ENCODE results near the gene GABRA4. TPM values are rescaled to one million over a fixed set of nuclear protein-coding genes. Genes with fewer than 3 reads are reported as not detected.

Gene GABRA4
- total RNA-seq, 2 experiments from 2014 or later = not detected

- no peaks in the 10 kb centered on the region for H3K36me3 Mint-ChIP-seq (ENCODE audit: low read depth)
- ATAC-seq (no peak), DNase-seq (no peak)
- ChIA-PET POLR2A (no interaction called here), CTCF (interaction anchor here (0.9 to 1.3 kb wide), 3 partner anchors 12 to 84 kb away, joined by 3 to 4 read pairs (median 3); no protein-coding TSS in a partner anchor)
- H3K4me3 Mint-ChIP-seq = no peak overlapping the region
- no peaks in the 10 kb centered on the region for H3K9me3 Mint-ChIP-seq (ENCODE audit: low read depth)
- no peaks in the 10 kb centered on the region for H3K4me1 Mint-ChIP-seq
- intact Hi-C loops (cut with DNase I, micrococcal nuclease) = no loop called here
- H3K27me3 Mint-ChIP-seq = peaks cover 2% of the 10 kb centered on the region
- no peak overlapping the region for H3K27ac Mint-ChIP-seq
Observed at GRCh38 chr4:46949822-46950221, 43.6 kb downstream of the GABRA4 start.

GRCh38 chr4:46947541-46947940 lies 45.8 kb downstream of the GABRA4 start:
- H3K4me3 Mint-ChIP-seq = no peak overlapping the region
- H3K27ac Mint-ChIP-seq = no peak overlapping the region
- ChIA-PET CTCF (no interaction called here), POLR2A (no interaction called here)
- DNase-seq (no peak), ATAC-seq (no peak)
- intact Hi-C loops (cut with DNase I, micrococcal nuclease) = no loop called here
- H3K36me3 Mint-ChIP-seq (ENCODE audit: low read depth) = no peaks in the 10 kb centered on the region
- no peaks in the 10 kb centered on the region for H3K27me3 Mint-ChIP-seq
- no peaks in the 10 kb centered on the region for H3K9me3 Mint-ChIP-seq (ENCODE audit: low read depth)
- no peaks in the 10 kb centered on the region for H3K4me1 Mint-ChIP-seq

- ChIA-PET CTCF (no interaction called here), POLR2A (no interaction called here)
- no peaks in the 10 kb centered on the region for H3K4me1 Mint-ChIP-seq
Observed at GRCh38 chr4:46946919-46947536, 46.4 kb downstream of the GABRA4 start.

GRCh38 chr4:46945062-46945461 lies 48.3 kb downstream of the GABRA4 start:
- intact Hi-C loops (cut with DNase I, micrococcal nuclease) = no loop called here
- no peak for DNase-seq
- CTCF ChIA-PET = interaction anchor here (1.1 kb wide), 1 partner anchor 70 kb away, joined by 3 read pairs; no protein-coding TSS in a partner anchor
- Mint-ChIP-seq H3K4me3 (no peak overlapping the region), H3K9me3 (ENCODE audit: low read depth) (no peaks in the 10 kb centered on the region), H3K27me3 (peaks cover 3% of the 10 kb centered on the region), H3K36me3 (ENCODE audit: low read depth) (no peaks in the 10 kb centered on the region), H3K27ac (no peak overlapping the region), H3K4me1 (no peaks in the 10 kb centered on the region)
- ATAC-seq = no peak
- POLR2A ChIA-PET = interaction anchor here (0.6 kb wide), 1 partner anchor 1799 kb away, joined by 3 read pairs; no protein-coding TSS in a partner anchor

More at GRCh38 chr4:46946919-46947536, 46.4 kb downstream of the GABRA4 start:
- no peaks in the 10 kb centered on the region for H3K27me3 Mint-ChIP-seq
- no peak overlapping the region for H3K4me3 Mint-ChIP-seq
- H3K36me3 Mint-ChIP-seq (ENCODE audit: low read depth) = no peaks in the 10 kb centered on the region
- DNase-seq (no peak), ATAC-seq (no peak)
- H3K9me3 Mint-ChIP-seq (ENCODE audit: low read depth) = no peaks in the 10 kb centered on the region
- no peak overlapping the region for H3K27ac Mint-ChIP-seq
- intact Hi-C loops (cut with DNase I, micrococcal nuclease) = no loop called here

GRCh38 chr4:46944345-46944744 lies 49.0 kb downstream of the GABRA4 start:
- Mint-ChIP-seq H3K9me3 (ENCODE audit: low read depth) (no peaks in the 10 kb centered on the region), H3K27me3 (peaks cover 3% of the 10 kb centered on the region), H3K4me3 (no peak overlapping the region), H3K4me1 (no peaks in the 10 kb centered on the region), H3K36me3 (ENCODE audit: low read depth) (no peaks in the 10 kb centered on the region), H3K27ac (no peak overlapping the region)
- ATAC-seq = no peak
- ChIA-PET POLR2A (no interaction called here), CTCF (interaction anchor here (1.1 kb wide), 1 partner anchor 71 kb away, joined by 3 read pairs; no protein-coding TSS in a partner anchor)
- DNase-seq = no peak
- intact Hi-C loops (cut with DNase I, micrococcal nuclease) = no loop called here

- Mint-ChIP-seq H3K4me3 (no peak overlapping the region), H3K27ac (no peak overlapping the region), H3K9me3 (ENCODE audit: low read depth) (no peaks in the 10 kb centered on the region), H3K4me1 (no peaks in the 10 kb centered on the region), H3K27me3 (peaks cover 5% of the 10 kb centered on the region), H3K36me3 (ENCODE audit: low read depth) (no peaks in the 10 kb centered on the region)
- intact Hi-C loops (cut with DNase I, micrococcal nuclease) = no loop called here
- no peak for ATAC-seq
- DNase-seq = no peak
- CTCF ChIA-PET = interaction anchor here (0.6 to 1.3 kb wide), 2 partner anchors 12 to 255 kb away, joined by 4 read pairs; no protein-coding TSS in a partner anchor
- POLR2A ChIA-PET = no interaction called here
Observed at GRCh38 chr4:46937493-46937892, 55.9 kb downstream of the GABRA4 start.

GRCh38 chr4:46934726-46935125 lies 58.7 kb downstream of the GABRA4 start:
- no peaks in the 10 kb centered on the region for H3K36me3 Mint-ChIP-seq (ENCODE audit: low read depth)
- intact Hi-C loops (cut with DNase I, micrococcal nuclease) = loop anchor here in 1 of 2 experiments (5.0 kb wide), 1 partner anchor 98 kb away; the partner anchor contains the start of gene GABRB1
- no peaks in the 10 kb centered on the region for H3K9me3 Mint-ChIP-seq (ENCODE audit: low read depth)
- H3K4me3 Mint-ChIP-seq = no peak overlapping the region
- H3K27me3 Mint-ChIP-seq = peaks cover 4% of the 10 kb centered on the region
- ChIA-PET CTCF (interaction anchor here (0.9 kb wide), 1 partner anchor 187 kb away, joined by 5 read pairs; no protein-coding TSS in a partner anchor), POLR2A (no interaction called here)
- DNase-seq (no peak), ATAC-seq (no peak)
- H3K4me1 Mint-ChIP-seq = no peaks in the 10 kb centered on the region
- no peak overlapping the region for H3K27ac Mint-ChIP-seq

GRCh38 chr4:46933686-46934085 lies 59.7 kb downstream of the GABRA4 start:
- H3K27ac Mint-ChIP-seq = no peak overlapping the region
- H3K4me3 Mint-ChIP-seq = no peak overlapping the region
- H3K36me3 Mint-ChIP-seq (ENCODE audit: low read depth) = no peaks in the 10 kb centered on the region
- intact Hi-C loops (cut with DNase I, micrococcal nuclease) = loop anchor here (2.0 to 5.0 kb wide), 3 partner anchors 99 to 451 kb away; partner anchors contain the start of gene GABRB1 (in 1 of the 2)
- ChIA-PET POLR2A (no interaction called here), CTCF (interaction anchor here (0.8 to 0.9 kb wide), 2 partner anchors 15 to 188 kb away, joined by 3 to 5 read pairs; no protein-coding TSS in a partner anchor)
- ATAC-seq = no peak
- H3K27me3 Mint-ChIP-seq = peaks cover 4% of the 10 kb centered on the region
- DNase-seq = no peak
- no peaks in the 10 kb centered on the region for H3K4me1 Mint-ChIP-seq
- no peaks in the 10 kb centered on the region for H3K9me3 Mint-ChIP-seq (ENCODE audit: low read depth)

- ChIA-PET CTCF (interaction anchor here (0.6 to 0.7 kb wide), 2 partner anchors 40 to 183 kb away, joined by 3 read pairs; no protein-coding TSS in a partner anchor), POLR2A (no interaction called here)
- H3K27me3 Mint-ChIP-seq = peaks cover 4% of the 10 kb centered on the region
- no peak overlapping the region for H3K4me3 Mint-ChIP-seq
- no peaks in the 10 kb centered on the region for H3K9me3 Mint-ChIP-seq (ENCODE audit: low read depth)
- intact Hi-C loops (cut with DNase I, micrococcal nuclease) = loop anchor here (1.0 to 5.0 kb wide), 4 partner anchors 100 to 453 kb away; partner anchors contain the start of gene GABRB1 (in 1 of the 2)
- DNase-seq = peak; percentile 34
- peak; percentile 26 for ATAC-seq
- H3K4me1 Mint-ChIP-seq = no peaks in the 10 kb centered on the region
- no peak overlapping the region for H3K27ac Mint-ChIP-seq
- no peaks in the 10 kb centered on the region for H3K36me3 Mint-ChIP-seq (ENCODE audit: low read depth)
Observed at GRCh38 chr4:46931981-46932380, 61.4 kb downstream of the GABRA4 start.

- POLR2A ChIA-PET = no interaction called here
- H3K9me3 Mint-ChIP-seq (ENCODE audit: low read depth) = no peaks in the 10 kb centered on the region
- H3K27me3 Mint-ChIP-seq = peaks cover 4% of the 10 kb centered on the region
- no peaks in the 10 kb centered on the region for H3K4me1 Mint-ChIP-seq
- no peak overlapping the region for H3K4me3 Mint-ChIP-seq
- H3K36me3 Mint-ChIP-seq (ENCODE audit: low read depth) = no peaks in the 10 kb centered on the region
- intact Hi-C loops (cut with DNase I, micrococcal nuclease) = loop anchor here in 1 of 2 experiments (5.0 kb wide), 1 partner anchor 101 kb away; the partner anchor contains the start of gene GABRB1
- CTCF ChIA-PET = no interaction called here
- no peak for DNase-seq
- H3K27ac Mint-ChIP-seq = no peak overlapping the region
- no peak for ATAC-seq
Observed at GRCh38 chr4:46930891-46931290, 62.5 kb downstream of the GABRA4 start.

GRCh38 chr4:46927201-46927600 lies 66.2 kb downstream of the GABRA4 start:
- DNase-seq = no peak
- no peak overlapping the region for H3K27ac Mint-ChIP-seq
- CTCF ChIA-PET = no interaction called here
- no peaks in the 10 kb centered on the region for H3K4me1 Mint-ChIP-seq
- ATAC-seq = no peak
- H3K27me3 Mint-ChIP-seq = peaks cover 2% of the 10 kb centered on the region
- H3K9me3 Mint-ChIP-seq (ENCODE audit: low read depth) = no peaks in the 10 kb centered on the region
- H3K4me3 Mint-ChIP-seq = no peak overlapping the region
- intact Hi-C loops (cut with DNase I, micrococcal nuclease) = no loop called here
- POLR2A ChIA-PET = no interaction called here
- H3K36me3 Mint-ChIP-seq (ENCODE audit: low read depth) = no peaks in the 10 kb centered on the region
